GM19463 (cell line): Measurements from ENCODE around the gene LIG4.
"Not testable (repeated sequence)": the region's sequence is repeated elsewhere in the genome, so short reads cannot be mapped to it uniquely, and the experiment has no call there.

ENCODE experiments used
- ATAC-seq: cut with Tn5 transposase; IDR thresholded peaks from one replicate; pipeline ENCODE4 v1.9.1; 2021; ENCODE audit warnings: mild to moderate bottlenecking, moderate library complexity; ENCODE audit not compliant: unreplicated experiment

LIG4 gene

DNA sequence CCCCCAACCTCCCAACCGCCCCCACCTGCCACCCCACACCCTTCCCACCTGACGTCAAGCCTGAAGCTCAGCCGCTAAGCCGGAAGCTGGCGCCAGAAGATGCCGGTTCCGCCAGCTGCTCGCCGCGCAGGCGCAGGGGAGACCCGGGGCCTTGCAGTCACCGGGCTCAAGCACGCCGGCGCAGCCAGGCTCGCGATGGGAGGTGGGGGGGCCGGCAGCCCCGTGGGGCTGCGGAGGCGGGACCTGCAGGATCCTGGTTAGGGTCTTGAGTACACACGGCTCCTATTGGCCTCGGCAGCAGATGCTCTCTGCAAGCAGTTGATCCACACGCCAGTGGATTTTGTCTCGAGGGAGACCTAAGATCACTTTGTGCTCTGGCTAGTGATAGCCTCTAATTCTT is at the start of gene LIG4:
Gene LIG4, minus strand, starts transcription at position 101 of the 400 bp plus-strand sequence. CDS start 4,268 bp downstream, outside the sequence.
- ATAC-seq = peak; percentile 64

DNA sequence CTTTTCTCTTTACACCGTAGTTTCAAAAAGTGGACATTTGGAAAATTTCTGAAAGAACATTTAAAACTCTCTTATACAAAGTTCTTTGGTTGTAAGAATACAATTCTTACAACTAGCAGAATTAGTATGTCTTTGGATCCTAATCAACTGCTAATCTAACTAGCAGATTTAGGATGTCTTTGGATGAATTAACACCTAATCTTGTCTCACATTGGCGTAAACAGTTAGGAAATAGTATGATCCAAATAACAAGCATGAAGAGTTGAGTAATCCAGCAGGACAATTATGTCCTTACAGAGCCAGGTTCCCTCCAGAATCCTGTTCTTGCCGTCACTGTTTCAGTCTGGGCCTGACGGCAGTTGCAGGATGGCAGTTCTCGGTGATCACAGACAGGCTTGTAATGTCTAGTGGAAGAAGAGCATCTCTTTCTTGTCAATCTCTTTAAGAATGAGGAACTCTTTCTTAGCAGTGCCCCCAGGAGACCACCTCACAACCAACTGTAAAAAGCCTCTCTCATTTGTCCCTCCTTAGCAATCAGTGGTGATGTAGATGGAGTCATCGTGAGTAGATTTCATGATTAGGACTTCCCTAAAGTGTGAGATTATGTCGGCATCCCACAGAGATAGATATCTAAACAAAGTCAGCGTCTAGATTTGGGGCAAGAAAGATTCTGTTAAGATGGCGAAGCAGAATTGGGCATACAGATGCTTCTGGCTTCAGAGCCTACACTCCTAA is 48.5 kb upstream of the LIG4 start:
- ATAC-seq = no peak

DNA sequence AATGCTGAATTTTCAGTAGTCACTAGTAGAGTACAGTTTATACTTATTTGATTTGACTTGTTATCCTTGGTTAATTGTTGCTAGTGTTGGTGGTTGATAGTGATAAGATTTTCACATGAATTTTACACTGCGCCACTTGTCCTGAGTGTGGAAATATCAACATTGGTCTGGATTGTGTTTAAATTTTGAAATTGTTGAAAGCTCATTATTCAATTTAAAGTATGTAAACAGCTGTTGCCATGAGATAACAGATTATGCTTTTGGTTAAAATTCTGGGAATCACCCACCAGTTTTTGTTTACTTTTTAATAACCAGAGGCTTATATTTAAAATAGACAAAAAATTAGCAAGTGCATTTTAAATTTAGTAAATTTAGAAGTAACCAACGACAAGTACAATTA is 41.9 kb upstream of the LIG4 start:
- ATAC-seq = no peak

- peak; percentile 81 for ATAC-seq
Observed at GRCh38 chr13:108249150-108249549, 33.8 kb upstream of the LIG4 start.

DNA sequence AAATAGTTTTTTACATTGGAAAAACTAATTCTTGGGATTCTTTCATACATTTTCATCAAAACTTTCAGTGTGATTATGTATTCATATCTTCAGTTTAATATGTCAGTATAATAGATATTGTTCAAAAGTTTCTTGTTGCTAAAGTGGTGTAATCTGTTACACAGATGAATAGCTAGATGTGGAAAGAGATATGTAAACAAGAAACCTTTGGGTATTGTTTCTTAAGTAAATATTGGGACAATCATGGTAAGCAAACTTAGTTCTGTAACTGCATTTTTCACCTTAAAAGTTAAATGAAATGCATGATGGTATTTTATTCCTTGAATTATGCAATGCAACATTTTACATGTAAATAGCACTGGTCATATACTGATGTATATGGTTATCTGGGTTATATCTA is 15.0 kb upstream of the LIG4 start:
- no peak for ATAC-seq

- no peak for ATAC-seq
Observed at GRCh38 chr13:108227651-108228272, 12.4 kb upstream of the LIG4 start.

DNA sequence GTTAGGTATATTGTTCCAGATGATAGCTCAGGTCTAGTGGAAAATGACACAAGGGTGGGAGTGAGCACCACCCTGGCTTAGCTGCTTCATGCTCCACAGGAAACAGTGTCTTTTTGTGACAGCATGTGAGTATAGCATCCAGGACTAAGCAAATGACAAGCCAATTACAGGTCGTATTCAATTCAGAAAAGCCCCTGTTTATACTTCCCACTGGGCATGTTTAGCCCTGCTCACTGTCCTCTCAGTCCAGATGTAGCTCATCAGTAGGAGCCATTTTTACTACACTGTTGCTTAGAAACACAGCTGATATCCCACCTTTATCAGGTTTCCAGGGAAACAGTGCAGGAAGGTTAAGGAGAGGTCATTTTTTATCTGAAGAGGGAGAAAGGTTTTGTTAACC is 10.8 kb upstream of the LIG4 start:
- peak; percentile 44 for ATAC-seq

DNA sequence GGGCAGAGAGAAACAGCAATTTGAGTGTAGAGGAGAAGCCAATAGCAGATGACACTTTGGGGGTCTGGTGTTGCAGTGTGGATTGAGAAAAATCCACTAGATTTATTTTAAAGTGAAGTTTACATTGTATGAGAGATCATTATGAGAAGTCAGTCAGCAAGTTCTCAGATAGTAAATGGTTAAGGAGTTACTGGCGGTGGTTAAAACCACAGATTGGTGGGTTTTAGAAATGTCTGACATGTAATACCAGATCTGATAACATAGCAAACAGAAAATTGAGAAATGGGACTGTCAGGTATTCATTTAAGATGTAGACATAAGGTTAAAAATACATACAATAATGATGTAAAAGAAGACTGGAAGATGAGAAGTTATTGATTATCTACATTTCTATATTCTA is 10.1 kb upstream of the LIG4 start:
- peak; percentile 55 for ATAC-seq

GRCh38 chr13:108223687-108224503 is 8.6 kb upstream of the LIG4 start:
- no peak for ATAC-seq

DNA sequence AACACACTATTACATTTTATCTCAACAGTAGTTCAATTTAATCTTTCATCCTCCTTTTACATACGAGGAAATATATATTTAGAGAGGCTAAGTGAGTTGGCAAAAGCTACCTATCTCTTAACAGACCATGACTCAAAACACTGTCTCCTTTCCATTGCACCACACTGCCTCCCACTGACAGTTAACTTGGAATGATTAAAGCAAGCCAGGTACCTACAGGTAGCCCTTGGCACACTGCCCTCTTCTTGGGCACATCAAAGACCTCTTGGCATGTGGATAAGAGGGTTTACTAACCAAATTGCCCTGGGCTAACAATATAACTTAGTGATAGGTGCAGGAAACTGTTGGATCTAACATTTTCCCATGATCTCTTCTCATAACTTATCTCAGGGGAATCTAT is 4.7 kb upstream of the LIG4 start:
- no peak for ATAC-seq

GRCh38 chr13:108218044-108218974 is 3.0 kb upstream of the LIG4 start, which contains the start of gene ABHD13:
ABHD13 (plus strand) TSS chr13:108218392; CDS start chr13:108229219, 10,827 bp downstream.
- peak; percentile 70 for ATAC-seq

DNA sequence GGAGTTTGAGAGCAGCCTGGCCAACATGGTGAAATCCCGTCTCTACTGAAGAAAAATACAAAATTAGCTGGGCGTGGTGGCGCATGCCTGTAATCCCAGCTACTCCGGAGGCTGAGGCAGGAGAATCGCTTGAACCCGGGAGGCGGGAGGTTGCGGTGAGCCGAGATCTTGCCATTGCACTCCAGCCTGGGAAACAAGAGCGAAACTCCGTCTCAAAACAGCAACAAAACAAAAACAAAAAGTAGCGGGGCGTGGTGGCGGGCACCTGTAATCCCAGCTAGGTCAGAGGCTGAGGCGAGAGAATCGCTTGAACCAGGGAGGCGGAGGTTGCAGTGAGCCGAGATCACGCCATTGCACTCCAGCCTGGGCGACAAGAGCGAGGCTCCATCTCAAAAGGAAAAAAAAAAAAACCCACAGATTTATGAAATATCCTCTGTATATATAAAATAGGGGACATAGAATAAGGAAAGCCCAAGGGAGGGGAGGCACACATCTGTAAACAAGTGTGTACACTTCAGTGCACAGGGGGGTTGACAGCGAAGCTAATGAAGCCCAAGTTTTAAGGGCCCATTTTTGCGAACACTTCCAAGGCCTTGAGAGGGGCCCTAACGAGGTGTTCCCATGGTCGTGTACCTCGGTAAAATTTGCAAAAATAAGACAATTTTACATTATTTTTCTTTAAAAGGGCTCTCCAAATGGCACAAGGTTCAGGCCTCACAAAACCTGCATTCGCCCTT is 2.1 kb upstream of the LIG4 start:
- ATAC-seq = not testable (repeated sequence)

DNA sequence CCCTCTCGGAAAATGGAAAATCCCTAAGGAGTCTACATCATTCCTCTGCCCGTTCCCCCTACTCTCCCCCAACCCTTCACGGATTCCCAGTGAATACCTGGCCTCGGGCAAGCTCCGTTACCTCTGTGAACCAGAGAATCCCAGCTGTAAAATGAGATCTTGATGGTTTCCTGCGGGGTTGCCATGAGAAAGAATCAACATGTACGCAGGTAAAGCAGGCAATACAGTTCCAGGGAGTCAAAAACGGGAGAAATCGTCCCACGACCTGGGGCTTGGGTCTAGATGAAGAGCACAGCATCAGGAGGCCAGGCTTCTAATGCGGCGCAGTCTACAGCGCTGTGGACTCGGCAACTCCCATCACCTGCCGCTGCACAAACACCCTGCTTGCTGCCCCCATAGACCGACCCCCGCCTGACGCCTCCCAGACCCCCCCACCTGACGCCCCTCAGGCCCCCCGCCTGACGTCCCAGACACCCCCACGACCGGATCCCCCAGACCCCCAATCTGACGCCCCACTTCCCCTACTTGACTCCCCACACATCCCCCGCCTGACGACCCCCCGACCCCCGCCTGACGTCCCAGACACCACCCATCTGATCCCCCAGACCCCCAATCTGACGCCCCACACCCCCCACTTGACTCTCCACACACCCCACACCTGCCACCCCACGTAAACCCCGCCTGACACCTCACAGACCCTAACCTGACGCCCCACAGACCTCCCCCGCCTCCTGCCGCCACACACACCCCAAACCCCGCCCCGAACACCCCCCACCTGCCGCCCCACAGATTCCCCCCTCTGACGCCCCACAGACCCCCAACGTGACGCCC is 680 bp downstream of the LIG4 start:
- no peak for ATAC-seq

DNA sequence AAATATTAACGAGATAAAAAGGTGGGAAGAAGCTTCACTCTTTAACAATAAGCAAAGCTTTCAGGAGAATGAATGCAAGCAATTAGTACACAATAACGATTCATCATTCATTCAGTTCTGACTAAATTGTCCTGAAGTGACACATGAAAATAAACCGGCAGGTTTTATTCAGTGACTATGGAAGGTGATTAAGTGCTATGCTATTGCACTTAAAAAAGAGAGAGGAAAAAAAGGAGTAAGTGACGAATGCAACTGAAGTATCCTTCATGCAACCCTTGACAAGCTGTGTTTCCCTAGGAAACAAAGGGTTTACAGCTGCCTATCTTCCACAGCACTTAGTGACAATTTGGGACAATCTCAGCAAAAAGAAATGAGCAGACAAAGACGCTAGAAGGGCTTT is 1.4 kb downstream of the LIG4 start:
- no peak for ATAC-seq

DNA sequence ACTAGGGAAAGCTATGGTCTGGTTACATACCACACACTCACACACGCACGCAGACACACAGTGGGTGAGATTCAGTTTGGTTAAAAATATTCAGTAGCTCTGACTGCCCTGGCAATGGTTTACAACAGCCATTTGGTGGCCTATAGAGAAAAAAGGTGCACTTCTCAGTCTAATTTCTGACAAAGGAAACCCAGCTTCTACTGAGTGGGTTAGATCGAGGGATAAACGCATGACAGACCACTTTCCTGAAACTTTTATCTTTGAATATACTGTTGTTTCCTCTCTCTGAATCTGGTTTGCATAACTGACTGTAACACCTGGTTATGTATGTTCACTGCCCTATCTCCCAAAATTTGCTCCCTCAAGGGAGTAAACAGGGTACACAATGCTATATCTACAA is 2.5 kb downstream of the LIG4 start:
- ATAC-seq = peak; percentile 23

DNA sequence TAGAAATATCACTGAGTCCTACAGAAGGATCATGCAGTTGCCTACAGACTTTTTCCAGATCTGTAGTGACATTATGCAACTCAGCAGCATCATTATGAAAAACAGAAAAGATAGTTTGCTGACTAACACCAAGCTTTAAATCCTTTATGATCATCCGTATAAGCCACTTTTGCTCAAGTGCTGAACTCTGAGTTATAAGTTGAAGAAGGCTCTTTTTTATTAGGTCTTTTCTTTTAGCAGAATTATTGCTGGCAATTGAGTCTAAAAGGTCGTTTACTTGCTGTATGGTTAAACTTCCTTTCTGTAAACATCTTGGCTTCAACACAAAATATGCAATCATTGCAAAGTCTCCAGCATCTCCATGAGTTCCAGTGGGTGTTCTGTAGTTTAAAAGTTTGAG is 4.8 kb downstream of the LIG4 start:
- no peak for ATAC-seq

- no peak for ATAC-seq
Observed at GRCh38 chr13:108200781-108201398, 14.4 kb downstream of the LIG4 start.

GRCh38 chr13:108195861-108196260 is 19.5 kb downstream of the LIG4 start:
- no peak for ATAC-seq

DNA sequence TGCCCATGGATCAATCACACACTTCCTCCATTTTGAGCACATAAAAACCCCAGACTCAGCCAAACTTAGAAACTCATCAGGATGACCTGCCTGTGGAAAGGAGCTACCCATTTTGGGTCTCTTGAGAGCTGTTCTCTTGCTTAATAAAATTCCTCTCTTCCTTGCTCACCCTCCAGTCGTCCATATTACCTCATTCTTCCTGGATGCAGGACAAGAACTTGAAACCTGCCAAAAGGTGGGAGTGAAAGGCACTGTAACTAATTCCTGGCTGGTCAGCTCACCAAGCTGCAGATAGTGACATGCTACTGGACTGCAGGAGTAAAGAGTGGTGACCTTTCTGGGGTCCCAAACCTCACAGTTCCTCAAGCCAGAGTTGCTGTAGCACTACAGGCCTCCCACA is 20.2 kb downstream of the LIG4 start:
- no peak for ATAC-seq
